HG03565 (cell line): ENCODE results near the gene ASIP.
"Not testable (repeated sequence)": the region's sequence is repeated elsewhere in the genome, so short reads cannot be mapped to it uniquely, and the experiment has no call there.

Experiments
- ATAC-seq: cut with Tn5 transposase; IDR thresholded peaks from one replicate; pipeline ENCODE4 v1.9.1; 2021; ENCODE audit warnings: mild to moderate bottlenecking, moderate library complexity; ENCODE audit not compliant: unreplicated experiment

The ASIP gene

GRCh38 chr20:34282041-34282440 lies 40.8 kb downstream of the ASIP start:
- ATAC-seq = no peak

GRCh38 chr20:34283844-34284243 lies 42.6 kb downstream of the ASIP start:
- ATAC-seq = no peak

GRCh38 chr20:34285450-34285849 lies 44.2 kb downstream of the ASIP start:
- no peak for ATAC-seq

GRCh38 chr20:34287500-34287899 lies 46.3 kb downstream of the ASIP start:
- ATAC-seq = not testable (repeated sequence)

- ATAC-seq = no peak
These were observed 49.2 kb downstream of the ASIP start for GRCh38 chr20:34290471-34290870.

GRCh38 chr20:34292496-34292895 lies 51.3 kb downstream of the ASIP start:
- no peak for ATAC-seq

GRCh38 chr20:34293119-34293518 lies 51.9 kb downstream of the ASIP start:
- ATAC-seq = no peak

GRCh38 chr20:34293589-34293988 lies 52.4 kb downstream of the ASIP start:
- ATAC-seq = no peak

GRCh38 chr20:34294563-34294962 lies 53.3 kb downstream of the ASIP start:
- no peak for ATAC-seq

GRCh38 chr20:34295284-34295683 lies 54.1 kb downstream of the ASIP start:
- no peak for ATAC-seq

- ATAC-seq = no peak
These were observed 55.2 kb downstream of the ASIP start for GRCh38 chr20:34296468-34296867.

GRCh38 chr20:34298294-34298784 lies 57.1 kb downstream of the ASIP start:
- ATAC-seq = not testable (repeated sequence)

GRCh38 chr20:34299556-34300255 lies 58.5 kb downstream of the ASIP start:
- no peak for ATAC-seq

- ATAC-seq = no peak
These were observed 59.1 kb downstream of the ASIP start for GRCh38 chr20:34300256-34300806.

GRCh38 chr20:34300809-34301586 lies 59.8 kb downstream of the ASIP start:
- no peak for ATAC-seq

GRCh38 chr20:34301587-34302311 lies 60.5 kb downstream of the ASIP start:
- no peak for ATAC-seq

- no peak for ATAC-seq
These were observed 61.1 kb downstream of the ASIP start for GRCh38 chr20:34302312-34302722.

- peak; percentile 81 for ATAC-seq
These were observed 61.7 kb downstream of the ASIP start, which contains the start of gene AHCY for GRCh38 chr20:34302723-34303533. Gene AHCY (minus strand): TSS chr20:34303355. CDS start chr20:34303270, 85 bp downstream.

- ATAC-seq = no peak
These were observed 64.4 kb downstream of the ASIP start for GRCh38 chr20:34305333-34306230.
